ENCODE data around the gene MLX.
A peak's percentile ranks its signal among the peaks of the same experiment; 100 is the strongest.

Gene MLX

DNA sequence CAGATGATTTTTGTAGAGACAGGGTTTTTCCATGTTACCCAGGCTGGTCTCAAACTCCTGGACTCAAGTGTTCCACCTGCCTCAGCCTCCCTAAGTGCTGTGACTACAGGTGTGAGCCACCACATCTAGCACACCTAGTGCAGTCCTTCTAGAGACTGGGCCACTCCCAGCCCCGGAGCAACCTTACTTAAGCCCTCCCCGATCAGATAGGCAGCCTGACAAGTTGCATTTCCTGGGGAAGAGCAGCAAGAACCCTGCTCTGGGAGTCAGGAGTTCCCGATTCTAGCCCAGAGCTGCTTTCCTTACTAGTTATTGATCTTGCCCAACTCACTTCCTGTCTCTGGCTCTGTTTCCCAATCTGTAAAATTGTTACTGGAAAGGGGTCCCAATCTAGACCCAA lies 37.8 kb upstream of the MLX start:
- no peak overlapping the region for H3K4me3 ChIP-seq (ENCODE audit: low read length)
- TF ChIP-seq, protein P1, sequence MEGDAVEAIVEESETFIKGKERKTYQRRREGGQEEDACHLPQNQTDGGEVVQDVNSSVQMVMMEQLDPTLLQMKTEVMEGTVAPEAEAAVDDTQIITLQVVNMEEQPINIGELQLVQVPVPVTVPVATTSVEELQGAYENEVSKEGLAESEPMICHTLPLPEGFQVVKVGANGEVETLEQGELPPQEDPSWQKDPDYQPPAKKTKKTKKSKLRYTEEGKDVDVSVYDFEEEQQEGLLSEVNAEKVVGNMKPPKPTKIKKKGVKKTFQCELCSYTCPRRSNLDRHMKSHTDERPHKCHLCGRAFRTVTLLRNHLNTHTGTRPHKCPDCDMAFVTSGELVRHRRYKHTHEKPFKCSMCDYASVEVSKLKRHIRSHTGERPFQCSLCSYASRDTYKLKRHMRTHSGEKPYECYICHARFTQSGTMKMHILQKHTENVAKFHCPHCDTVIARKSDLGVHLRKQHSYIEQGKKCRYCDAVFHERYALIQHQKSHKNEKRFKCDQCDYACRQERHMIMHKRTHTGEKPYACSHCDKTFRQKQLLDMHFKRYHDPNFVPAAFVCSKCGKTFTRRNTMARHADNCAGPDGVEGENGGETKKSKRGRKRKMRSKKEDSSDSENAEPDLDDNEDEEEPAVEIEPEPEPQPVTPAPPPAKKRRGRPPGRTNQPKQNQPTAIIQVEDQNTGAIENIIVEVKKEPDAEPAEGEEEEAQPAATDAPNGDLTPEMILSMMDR (conservative IDR thresholded peaks at IDR 0.05; ENCODE audit: low read length), result no peak
- DNase-seq (ENCODE audit: low read depth), result no peak

GRCh38 chr17:42530952-42531454 lies 35.9 kb upstream of the MLX start:
- no peak overlapping the region for H3K4me3 ChIP-seq (ENCODE audit: low read length)
- TF ChIP-seq, protein P1 (conservative IDR thresholded peaks at IDR 0.05; ENCODE audit: low read length), result no peak
- no peak for DNase-seq (ENCODE audit: low read depth)

- TF ChIP-seq, protein P1 (conservative IDR thresholded peaks at IDR 0.05; ENCODE audit: low read length), result peak; percentile 48
- peak; percentile 54 for DNase-seq (ENCODE audit: low read depth)
- H3K4me3 ChIP-seq (ENCODE audit: low read length), result peak overlapping the region; percentile 56
Observed at GRCh38 chr17:42531455-42532354, 35.2 kb upstream of the MLX start.

GRCh38 chr17:42535155-42536047 lies 31.5 kb upstream of the MLX start:
- TF ChIP-seq, protein P1 (conservative IDR thresholded peaks at IDR 0.05; ENCODE audit: low read length), result no peak
- DNase-seq (ENCODE audit: low read depth), result no peak
- peak overlapping the region; percentile 78 for H3K4me3 ChIP-seq (ENCODE audit: low read length)

DNA sequence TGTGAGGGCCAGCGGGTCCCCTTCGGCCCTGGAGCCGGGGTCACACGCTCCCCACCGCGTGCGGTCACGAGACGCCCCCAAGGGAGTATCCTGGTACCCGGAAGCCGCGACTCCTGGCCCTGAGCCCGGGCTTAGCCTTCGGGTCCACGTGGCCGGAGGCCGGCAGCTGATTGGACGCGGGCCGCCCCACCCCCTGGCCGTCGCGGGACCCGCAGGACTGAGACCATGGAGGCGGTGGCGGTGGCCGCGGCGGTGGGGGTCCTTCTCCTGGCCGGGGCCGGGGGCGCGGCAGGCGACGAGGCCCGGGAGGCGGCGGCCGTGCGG lies 30.9 kb upstream of the MLX start, which contains the start of gene NAGLU:
NAGLU (plus strand) TSS at position 194 of the 324 bp plus-strand sequence; CDS start at position 226, 32 bp downstream.
- TF ChIP-seq, protein P1 (conservative IDR thresholded peaks at IDR 0.05; ENCODE audit: low read length), result no peak
- H3K4me3 ChIP-seq (ENCODE audit: low read length), result peak within 1 kb of the TSS; percentile 78

DNA sequence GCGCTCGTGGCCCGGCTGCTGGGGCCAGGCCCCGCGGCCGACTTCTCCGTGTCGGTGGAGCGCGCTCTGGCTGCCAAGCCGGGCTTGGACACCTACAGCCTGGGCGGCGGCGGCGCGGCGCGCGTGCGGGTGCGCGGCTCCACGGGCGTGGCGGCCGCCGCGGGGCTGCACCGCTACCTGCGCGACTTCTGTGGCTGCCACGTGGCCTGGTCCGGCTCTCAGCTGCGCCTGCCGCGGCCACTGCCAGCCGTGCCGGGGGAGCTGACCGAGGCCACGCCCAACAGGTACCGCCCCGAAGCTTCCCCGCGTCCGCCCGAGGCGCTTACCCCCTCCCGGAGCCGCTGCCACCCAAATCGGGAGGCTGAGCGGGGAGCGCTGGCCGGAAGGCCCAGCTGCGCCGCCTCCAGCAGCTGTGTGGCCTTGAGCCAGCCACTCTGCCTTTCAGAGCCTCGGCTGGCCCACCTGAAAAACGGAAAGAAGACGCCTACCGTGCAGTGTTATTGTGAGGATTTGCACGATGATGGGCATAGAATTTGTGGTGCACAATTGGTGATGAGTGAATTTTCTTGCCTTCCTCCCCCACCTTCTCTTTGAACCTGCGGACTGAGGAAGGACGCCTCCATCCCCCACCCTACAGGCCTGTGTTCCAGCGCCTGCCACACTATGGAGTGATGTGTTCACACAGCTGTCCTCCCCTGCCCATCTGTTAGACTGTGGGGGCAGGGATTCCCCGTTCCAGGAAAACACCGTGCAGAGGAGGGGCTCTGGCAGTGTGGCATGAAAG lies 30.3 kb upstream of the MLX start:
- DNase-seq (ENCODE audit: low read depth), result peak; percentile 84
- H3K4me3 ChIP-seq (ENCODE audit: low read length), result peak overlapping the region; percentile 78
- TF ChIP-seq, protein P1 (conservative IDR thresholded peaks at IDR 0.05; ENCODE audit: low read length), result no peak

More for the DNA sequence above, 30.9 kb upstream of the MLX start, which contains the start of gene NAGLU:
- DNase-seq (ENCODE audit: low read depth), result peak; percentile 84
